Activated naive CD8-positive, alpha-beta T cell (primary cell): ENCODE data around the gene ESRRG.
"Not testable (repeated sequence)": the region's sequence is repeated elsewhere in the genome, so short reads cannot be mapped to it uniquely, and the experiment has no call there.

Experiments
- H3K27ac Mint-ChIP-seq: one replicate; pipeline ENCODE4 v1.8.0; 2021; ENCODE audit warnings: mixed read lengths
- H3K27me3 Mint-ChIP-seq: one replicate; pipeline ENCODE4 v1.8.0; 2021; ENCODE audit warnings: mixed read lengths
- H3K36me3 Mint-ChIP-seq: one replicate; pipeline ENCODE4 v1.8.0; 2021; ENCODE audit warnings: mixed read lengths
- H3K4me1 Mint-ChIP-seq: one replicate; pipeline ENCODE4 v1.8.0; 2021; ENCODE audit warnings: low read depth, mixed read lengths
- H3K4me3 Mint-ChIP-seq: one replicate; pipeline ENCODE4 v1.8.0; 2021; ENCODE audit warnings: mild to moderate bottlenecking, mixed read lengths
- H3K9me3 Mint-ChIP-seq: one replicate; pipeline ENCODE4 v1.8.0; 2021; ENCODE audit warnings: low read depth, mixed read lengths

The ESRRG gene

GRCh38 chr1:216722821-216723220 is 408 bp downstream of the ESRRG start:
- Mint-ChIP-seq H3K27ac (no peak overlapping the region), H3K4me3 (no peak overlapping the region), H3K9me3 (no peaks in the 10 kb centered on the region), H3K36me3 (no peaks in the 10 kb centered on the region), H3K4me1 (peaks cover 6% of the 10 kb centered on the region), H3K27me3 (peaks cover 12% of the 10 kb centered on the region)

DNA sequence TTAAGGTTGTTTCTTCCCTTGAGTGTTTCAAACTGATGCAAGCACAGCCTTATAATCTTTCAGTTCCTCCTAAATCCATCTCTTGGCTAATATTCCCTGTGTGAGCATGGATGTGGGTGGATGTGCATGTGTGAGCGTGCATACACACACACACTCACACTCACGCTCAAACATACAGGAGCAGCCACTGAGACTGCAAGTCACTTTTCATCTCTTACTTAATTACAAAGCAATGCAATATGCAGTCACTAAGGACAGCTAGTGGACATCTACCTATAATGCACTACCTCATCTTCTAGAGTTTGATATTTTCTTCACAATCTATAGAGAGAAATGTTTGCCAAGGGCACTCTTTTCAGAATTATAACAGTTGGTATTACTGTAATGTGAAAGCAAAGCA is 1.4 kb downstream of the ESRRG start:
- Mint-ChIP-seq H3K4me1 (peaks cover 6% of the 10 kb centered on the region), H3K4me3 (no peak overlapping the region), H3K9me3 (no peaks in the 10 kb centered on the region), H3K27me3 (peaks cover 11% of the 10 kb centered on the region), H3K36me3 (no peaks in the 10 kb centered on the region), H3K27ac (no peak overlapping the region)

DNA sequence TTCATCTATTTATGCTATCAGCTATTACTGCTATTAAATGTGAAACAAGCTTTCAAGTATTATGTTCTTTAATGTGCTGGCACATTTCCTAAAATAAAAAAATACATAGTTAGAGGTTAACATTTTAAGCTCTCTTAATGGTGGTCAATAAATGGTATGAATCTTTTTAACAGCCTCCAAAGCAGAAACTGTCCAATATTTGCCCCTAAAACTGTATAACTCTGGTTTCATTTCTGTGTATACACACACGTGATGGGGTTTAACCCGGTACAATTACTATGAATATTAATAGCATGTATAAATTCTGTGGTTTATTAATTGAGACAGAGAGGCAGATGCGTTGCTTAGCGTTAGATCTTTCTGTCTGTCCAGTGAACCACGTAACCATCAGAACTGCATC is 2.2 kb downstream of the ESRRG start:
- Mint-ChIP-seq H3K27ac (no peak overlapping the region), H3K4me3 (no peak overlapping the region), H3K36me3 (no peaks in the 10 kb centered on the region)

GRCh38 chr1:216711712-216712111 is 11.5 kb downstream of the ESRRG start:
- Mint-ChIP-seq H3K27ac (no peak overlapping the region), H3K9me3 (no peaks in the 10 kb centered on the region), H3K36me3 (no peaks in the 10 kb centered on the region)

More for the DNA sequence above, 2.2 kb downstream of the ESRRG start:
- Mint-ChIP-seq H3K9me3 (no peaks in the 10 kb centered on the region), H3K4me1 (peaks cover 6% of the 10 kb centered on the region), H3K27me3 (peaks cover 11% of the 10 kb centered on the region)

GRCh38 chr1:216710598-216711333 is 12.5 kb downstream of the ESRRG start:
- H3K9me3 Mint-ChIP-seq = no peaks in the 10 kb centered on the region
- no peak overlapping the region for H3K4me3 Mint-ChIP-seq
- no peaks in the 10 kb centered on the region for H3K27me3 Mint-ChIP-seq
- no peaks in the 10 kb centered on the region for H3K36me3 Mint-ChIP-seq
- H3K27ac Mint-ChIP-seq = no peak overlapping the region
- H3K4me1 Mint-ChIP-seq = no peaks in the 10 kb centered on the region

More at GRCh38 chr1:216711712-216712111, 11.5 kb downstream of the ESRRG start:
- no peak overlapping the region for H3K4me3 Mint-ChIP-seq
- H3K27me3 Mint-ChIP-seq = no peaks in the 10 kb centered on the region
- H3K4me1 Mint-ChIP-seq = no peaks in the 10 kb centered on the region

- H3K36me3 Mint-ChIP-seq = no peaks in the 10 kb centered on the region
- H3K4me3 Mint-ChIP-seq = no peak overlapping the region
- H3K9me3 Mint-ChIP-seq = no peaks in the 10 kb centered on the region
- no peaks in the 10 kb centered on the region for H3K4me1 Mint-ChIP-seq
- no peak overlapping the region for H3K27ac Mint-ChIP-seq
- no peaks in the 10 kb centered on the region for H3K27me3 Mint-ChIP-seq
Observed at GRCh38 chr1:216710055-216710454, 13.2 kb downstream of the ESRRG start.

GRCh38 chr1:216705676-216706075 is 17.6 kb downstream of the ESRRG start:
- Mint-ChIP-seq H3K9me3 (no peaks in the 10 kb centered on the region), H3K27me3 (no peaks in the 10 kb centered on the region), H3K4me3 (no peak overlapping the region), H3K4me1 (no peaks in the 10 kb centered on the region), H3K36me3 (no peaks in the 10 kb centered on the region), H3K27ac (no peak overlapping the region)

DNA sequence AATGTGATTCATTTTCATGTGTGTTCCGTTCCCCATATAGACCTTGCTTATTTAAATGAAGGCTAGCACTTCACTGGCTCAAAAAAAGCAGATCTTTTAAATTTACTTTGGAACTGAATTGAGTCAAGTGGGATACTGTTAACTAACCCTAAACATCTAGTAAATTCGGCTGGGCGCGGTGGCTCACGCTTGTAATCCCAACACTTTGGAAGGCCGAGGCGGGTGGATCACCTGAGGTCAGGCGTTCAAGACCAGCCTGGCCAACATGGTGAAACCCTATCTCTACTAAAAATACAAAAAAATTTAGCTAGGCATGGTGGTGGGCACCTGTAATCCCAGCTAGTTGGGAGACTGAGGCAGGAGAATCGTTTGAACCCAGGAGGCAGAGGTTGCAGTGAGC is 19.2 kb downstream of the ESRRG start:
- not testable (repeated sequence) for H3K4me3 Mint-ChIP-seq, H3K4me1 Mint-ChIP-seq, H3K27ac Mint-ChIP-seq, H3K9me3 Mint-ChIP-seq, H3K36me3 Mint-ChIP-seq, H3K27me3 Mint-ChIP-seq

DNA sequence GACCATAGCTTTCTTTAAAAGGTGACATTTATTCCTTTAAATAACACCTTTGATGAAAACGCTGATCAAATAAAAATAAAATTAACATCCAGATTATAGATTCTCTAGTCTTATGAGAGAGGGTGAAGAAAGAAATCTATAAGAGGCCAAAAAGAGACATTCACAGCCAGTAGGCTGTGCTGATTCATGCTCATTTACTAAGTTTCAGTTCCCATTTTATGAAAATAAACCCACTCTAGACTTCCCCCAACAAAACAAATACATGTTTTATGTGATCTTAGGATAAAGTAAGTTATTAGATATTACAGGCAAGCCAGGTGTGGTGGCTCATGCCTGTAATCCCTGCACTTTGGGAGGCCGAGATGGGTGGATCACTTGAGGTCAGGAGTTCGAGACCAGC is 21.1 kb downstream of the ESRRG start:
- Mint-ChIP-seq H3K36me3 (no peaks in the 10 kb centered on the region), H3K27me3 (no peaks in the 10 kb centered on the region), H3K9me3 (peaks cover 3% of the 10 kb centered on the region), H3K4me1 (no peaks in the 10 kb centered on the region), H3K27ac (no peak overlapping the region), H3K4me3 (no peak overlapping the region)

DNA sequence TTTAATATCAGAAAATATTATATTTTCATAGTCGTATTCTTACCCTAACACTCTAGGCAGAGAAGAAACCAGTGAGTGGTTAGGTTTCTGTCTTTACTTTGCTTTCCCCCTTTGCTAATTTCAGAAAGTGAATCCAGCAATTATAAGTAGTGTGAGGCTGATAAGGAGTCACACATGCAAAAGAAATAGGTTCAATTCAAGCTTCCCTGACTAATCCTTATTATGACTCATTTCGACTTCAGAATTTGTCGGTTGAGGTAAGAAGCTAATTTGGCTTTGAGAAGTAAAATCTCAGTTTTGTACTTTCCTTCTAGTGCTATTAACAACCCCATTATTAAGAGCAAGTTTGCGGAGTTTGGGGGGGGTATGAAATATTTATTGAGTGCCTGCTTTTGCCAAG is 22.4 kb downstream of the ESRRG start:
- Mint-ChIP-seq H3K36me3 (no peaks in the 10 kb centered on the region), H3K9me3 (peaks cover 4% of the 10 kb centered on the region), H3K27me3 (no peaks in the 10 kb centered on the region), H3K4me3 (no peak overlapping the region), H3K4me1 (no peaks in the 10 kb centered on the region), H3K27ac (no peak overlapping the region)

DNA sequence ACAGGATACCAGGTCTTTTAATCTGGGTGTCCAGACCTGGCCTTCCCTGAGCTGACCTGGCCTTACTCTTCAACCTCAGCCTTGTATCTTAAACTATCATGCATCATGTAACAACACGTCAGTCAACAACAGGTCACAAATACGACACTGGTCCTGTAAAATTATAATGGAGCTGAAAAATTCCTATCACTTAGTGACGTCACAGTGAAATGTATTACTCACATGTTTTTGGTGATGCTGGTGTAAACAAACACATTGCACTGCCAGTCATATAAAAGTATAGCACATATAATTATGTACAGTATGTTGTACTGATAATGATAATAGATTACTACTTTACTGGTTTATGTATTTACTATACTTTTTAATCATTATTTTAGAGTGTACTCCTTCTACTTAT is 31.5 kb downstream of the ESRRG start:
- H3K27ac Mint-ChIP-seq = no peak overlapping the region
- H3K36me3 Mint-ChIP-seq = no peaks in the 10 kb centered on the region
- H3K9me3 Mint-ChIP-seq = no peaks in the 10 kb centered on the region
- no peaks in the 10 kb centered on the region for H3K4me1 Mint-ChIP-seq
- H3K4me3 Mint-ChIP-seq = no peak overlapping the region
- H3K27me3 Mint-ChIP-seq = no peaks in the 10 kb centered on the region

DNA sequence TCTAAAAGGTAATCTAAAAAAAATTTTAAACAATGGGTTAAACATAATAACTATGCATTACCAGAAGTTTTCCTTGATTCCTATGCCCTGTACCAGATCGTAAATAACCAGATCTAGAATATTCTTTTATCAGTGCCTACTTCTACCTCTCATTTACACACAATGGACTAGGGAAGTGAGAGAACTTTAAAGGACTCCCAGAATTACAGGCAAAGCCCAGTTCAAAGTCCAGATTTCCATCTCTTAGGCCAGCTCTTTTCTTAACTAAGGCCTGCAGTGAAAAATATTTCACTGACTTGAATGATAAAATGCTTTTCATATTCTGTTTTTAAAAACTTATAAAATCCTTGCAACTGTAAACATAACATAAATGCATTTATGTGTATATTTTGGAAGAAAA is 32.6 kb downstream of the ESRRG start:
- Mint-ChIP-seq H3K36me3 (no peaks in the 10 kb centered on the region), H3K9me3 (no peaks in the 10 kb centered on the region), H3K27me3 (no peaks in the 10 kb centered on the region), H3K4me3 (no peak overlapping the region), H3K27ac (no peak overlapping the region), H3K4me1 (no peaks in the 10 kb centered on the region)

- Mint-ChIP-seq H3K4me3 (no peak overlapping the region), H3K27me3 (no peaks in the 10 kb centered on the region), H3K36me3 (no peaks in the 10 kb centered on the region), H3K9me3 (no peaks in the 10 kb centered on the region), H3K4me1 (no peaks in the 10 kb centered on the region), H3K27ac (no peak overlapping the region)
Observed at GRCh38 chr1:216688127-216688657, 35.0 kb downstream of the ESRRG start.

GRCh38 chr1:216686860-216687766 is 36.1 kb downstream of the ESRRG start:
- H3K9me3 Mint-ChIP-seq = no peaks in the 10 kb centered on the region
- H3K27ac Mint-ChIP-seq = no peak overlapping the region
- H3K4me3 Mint-ChIP-seq = no peak overlapping the region
- no peaks in the 10 kb centered on the region for H3K27me3 Mint-ChIP-seq
- no peaks in the 10 kb centered on the region for H3K4me1 Mint-ChIP-seq
- H3K36me3 Mint-ChIP-seq = no peaks in the 10 kb centered on the region

DNA sequence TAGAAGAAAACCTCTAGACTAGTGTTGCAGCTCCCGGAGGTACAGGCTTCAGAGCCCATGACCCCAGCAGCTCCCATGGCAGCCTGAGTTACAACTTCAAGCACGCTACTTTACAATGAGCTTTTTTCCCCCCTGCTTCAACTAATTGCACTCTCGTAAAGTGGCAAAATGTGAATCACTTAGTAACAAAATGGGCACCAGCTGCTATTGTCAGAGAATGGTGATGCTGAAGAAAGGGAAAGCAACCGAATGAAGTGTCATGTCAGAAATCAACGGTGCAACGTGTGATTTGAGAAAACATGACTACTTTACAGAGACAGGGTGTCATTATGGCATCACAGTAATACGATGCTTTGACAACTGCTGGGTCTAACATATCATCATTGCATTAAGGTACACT is 40.5 kb downstream of the ESRRG start:
- no peaks in the 10 kb centered on the region for H3K9me3 Mint-ChIP-seq
- H3K4me1 Mint-ChIP-seq = no peaks in the 10 kb centered on the region
- no peaks in the 10 kb centered on the region for H3K36me3 Mint-ChIP-seq
- no peak overlapping the region for H3K4me3 Mint-ChIP-seq
- H3K27ac Mint-ChIP-seq = no peak overlapping the region
- H3K27me3 Mint-ChIP-seq = no peaks in the 10 kb centered on the region
